WTC11 (cell line): Measurements from ENCODE around the gene DDAH2. TPM values are rescaled to one million over a fixed set of nuclear protein-coding genes. Genes with fewer than 3 reads are reported as not detected.

Source experiments
- ATAC-seq: fragments of 200-7000 bp; cut with Tn5 transposase; 2 replicates; pipeline ENCODE4 v1.10.0; 2021; ENCODE audit warnings: mild to moderate bottlenecking, moderate library complexity
- CTCF ChIA-PET: fragments of 300-600 bp; sonication (Branson Sonifier 250); formaldehyde crosslinking; loops from one replicate; lab custom pipeline; 2021; ENCODE audit warnings: antibody characterized with exemption; lab: Charles Lee
- POLR2A ChIA-PET: fragments of 350-600 bp; sonication (Branson Sonifier 250); formaldehyde crosslinking; loops from one replicate; lab custom pipeline; 2021; ENCODE audit warnings: antibody characterized with exemption; lab: Charles Lee
- DNase-seq: peaks from one replicate; pipeline ENCODE4 v3.0.0; 2021; ENCODE audit warnings: low spot score
- H3K27ac Mint-ChIP-seq: 2 replicates; pipeline ENCODE4 v1.8.0; 2021; ENCODE audit warnings: mixed read lengths
- H3K27me3 Mint-ChIP-seq: 2 replicates; pipeline ENCODE4 v1.8.0; 2021; ENCODE audit warnings: low read depth, mild to moderate bottlenecking, moderate library complexity, mixed read lengths
- H3K36me3 Mint-ChIP-seq: 2 replicates; pipeline ENCODE4 v1.8.0; 2021; ENCODE audit warnings: mixed read lengths
- H3K4me1 Mint-ChIP-seq: 2 replicates; pipeline ENCODE4 v1.8.0; 2022; ENCODE audit warnings: mixed read lengths
- H3K4me3 Mint-ChIP-seq: 2 replicates; pipeline ENCODE4 v1.8.0; 2021; ENCODE audit warnings: mild to moderate bottlenecking, moderate library complexity, mixed read lengths
- H3K9me3 Mint-ChIP-seq: 2 replicates; pipeline ENCODE4 v1.8.0; 2021; ENCODE audit warnings: mixed read lengths
- EMX1 ChIP-seq: fragments of 250-450 bp; sonication (Bioruptor Pico); IDR thresholded peaks from 2 replicates; pipeline ENCODE4 v1.8.0; 2021; ENCODE audit warnings: mild to moderate bottlenecking
- FOXJ3 ChIP-seq: sonication (generic); formaldehyde crosslinking; IDR thresholded peaks from 2 replicates; pipeline ENCODE4 v1.9.0; 2021; ENCODE audit warnings: missing genetic modification reagents, mild to moderate bottlenecking, borderline replicate concordance
- GTF2I ChIP-seq: fragments of 250-450 bp; sonication (Bioruptor Pico); conservative IDR thresholded peaks from 2 replicates; pipeline ENCODE4 v1.4.0; 2021; ENCODE audit warnings: mild to moderate bottlenecking
- HMGA2 ChIP-seq: fragments of 250-450 bp; sonication (Bioruptor Pico); IDR thresholded peaks from 2 replicates; pipeline ENCODE4 v1.4.0; 2021; ENCODE audit warnings: mild to moderate bottlenecking, moderate library complexity
- NFATC4 ChIP-seq: fragments of 250-450 bp; sonication (Bioruptor Pico); IDR thresholded peaks from 2 replicates; pipeline ENCODE4 v1.9.0; 2021; ENCODE audit warnings: mild to moderate bottlenecking
- NFE2L1 ChIP-seq: sonication (generic); formaldehyde crosslinking; IDR thresholded peaks from 2 replicates; pipeline ENCODE4 v1.8.1; 2023; ENCODE audit warnings: missing genetic modification reagents
- NR2C2 ChIP-seq: sonication (generic); formaldehyde crosslinking; IDR thresholded peaks from 2 replicates; pipeline ENCODE4 v1.8.0; 2022; ENCODE audit warnings: mild to moderate bottlenecking, missing genetic modification reagents
- OVOL2 ChIP-seq: fragments of 250-450 bp; sonication (Bioruptor Pico); IDR thresholded peaks from 2 replicates; pipeline ENCODE4 v1.9.0; 2021; ENCODE audit warnings: mild to moderate bottlenecking, borderline replicate concordance
- PRRX2 ChIP-seq: fragments of 250-450 bp; sonication (Bioruptor Pico); IDR thresholded peaks from 2 replicates; pipeline ENCODE4 v1.8.0; 2021; ENCODE audit warnings: mild to moderate bottlenecking
- TCF7 ChIP-seq: sonication (generic); formaldehyde crosslinking; IDR thresholded peaks from 2 replicates; pipeline ENCODE4 v1.8.0; 2022; ENCODE audit warnings: mild to moderate bottlenecking, low read depth, missing genetic modification reagents, moderate library complexity
- TEAD1 ChIP-seq: sonication (generic); formaldehyde crosslinking; IDR thresholded peaks from 2 replicates; pipeline ENCODE4 v1.8.0; 2022; ENCODE audit warnings: mild to moderate bottlenecking, missing genetic modification reagents
- TP53 ChIP-seq: sonication (generic); formaldehyde crosslinking; IDR thresholded peaks from 2 replicates; pipeline ENCODE4 v1.8.1; 2023; ENCODE audit warnings: mild to moderate bottlenecking, missing genetic modification reagents
- ZNF263 ChIP-seq: sonication (generic); formaldehyde crosslinking; IDR thresholded peaks from 2 replicates; pipeline ENCODE4 v1.8.1; 2022; ENCODE audit warnings: low read depth, mild to moderate bottlenecking, moderate library complexity, missing genetic modification reagents
- ZNF425 ChIP-seq: fragments of 250-450 bp; sonication (Bioruptor Pico); conservative IDR thresholded peaks from 2 replicates; pipeline ENCODE4 v1.9.0; 2021; ENCODE audit warnings: mild to moderate bottlenecking
- total RNA-seq: library from RNA; stranded (reverse); gene quantifications from 3 replicates; pipeline ENCODE4 v1.2.3, GENCODE V29; 2021
- TF ChIP-seq, protein P1 (sequence below): fragments of 200-600 bp; IDR thresholded peaks from 2 replicates; pipeline ENCODE4 v1.8.0; 2022; ENCODE audit warnings: antibody characterized with exemption
- TF ChIP-seq, protein P2 (sequence below): sonication (generic); formaldehyde crosslinking; IDR thresholded peaks from 2 replicates; pipeline ENCODE4 v1.8.1; 2023; ENCODE audit warnings: mild to moderate bottlenecking, moderate library complexity, missing genetic modification reagents
- TF ChIP-seq, protein P3 (sequence below): sonication (generic); formaldehyde crosslinking; IDR thresholded peaks from 2 replicates; pipeline ENCODE4 v1.8.1; 2022; ENCODE audit warnings: low read depth, missing genetic modification reagents, borderline replicate concordance
- TF ChIP-seq, protein P4 (sequence below): fragments of 250-450 bp; sonication (Bioruptor Pico); IDR thresholded peaks from 2 replicates; pipeline ENCODE4 v1.9.0; 2021; ENCODE audit warnings: mild to moderate bottlenecking, borderline replicate concordance
- TF ChIP-seq, protein P5 (sequence below): sonication (generic); formaldehyde crosslinking; IDR thresholded peaks from 2 replicates; pipeline ENCODE4 v1.8.0; 2023; ENCODE audit warnings: mild to moderate bottlenecking, missing genetic modification reagents

Gene DDAH2
- total RNA-seq, 1 experiment from 2014 or later, result 67.3 TPM

- Mint-ChIP-seq H3K4me1 (peaks cover 16% of the 10 kb centered on the region), H3K27ac (no peak within 1 kb of the TSS), H3K27me3 (peaks cover 24% of the 10 kb centered on the region), H3K36me3 (no peaks in the 10 kb centered on the region), H3K4me3 (peak within 1 kb of the TSS; percentile 89)
- DNase-seq (peak; percentile 77), ATAC-seq (peak; percentile 39)
- POLR2A ChIA-PET, result interaction anchor here (0.5 to 1.5 kb wide), 6 partner anchors 83 to 193 kb away, joined by 3 to 8 read pairs (median 4); partner anchors contain the start of genes HSPA1B and NEU1
- TF ChIP-seq, protein P1, sequence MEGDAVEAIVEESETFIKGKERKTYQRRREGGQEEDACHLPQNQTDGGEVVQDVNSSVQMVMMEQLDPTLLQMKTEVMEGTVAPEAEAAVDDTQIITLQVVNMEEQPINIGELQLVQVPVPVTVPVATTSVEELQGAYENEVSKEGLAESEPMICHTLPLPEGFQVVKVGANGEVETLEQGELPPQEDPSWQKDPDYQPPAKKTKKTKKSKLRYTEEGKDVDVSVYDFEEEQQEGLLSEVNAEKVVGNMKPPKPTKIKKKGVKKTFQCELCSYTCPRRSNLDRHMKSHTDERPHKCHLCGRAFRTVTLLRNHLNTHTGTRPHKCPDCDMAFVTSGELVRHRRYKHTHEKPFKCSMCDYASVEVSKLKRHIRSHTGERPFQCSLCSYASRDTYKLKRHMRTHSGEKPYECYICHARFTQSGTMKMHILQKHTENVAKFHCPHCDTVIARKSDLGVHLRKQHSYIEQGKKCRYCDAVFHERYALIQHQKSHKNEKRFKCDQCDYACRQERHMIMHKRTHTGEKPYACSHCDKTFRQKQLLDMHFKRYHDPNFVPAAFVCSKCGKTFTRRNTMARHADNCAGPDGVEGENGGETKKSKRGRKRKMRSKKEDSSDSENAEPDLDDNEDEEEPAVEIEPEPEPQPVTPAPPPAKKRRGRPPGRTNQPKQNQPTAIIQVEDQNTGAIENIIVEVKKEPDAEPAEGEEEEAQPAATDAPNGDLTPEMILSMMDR, result peak; percentile 6; the same call in 1 of the 2 replicates
- TF ChIP-seq NFATC4 (CRISPR knock-in tag), result no peak
- TF ChIP-seq TEAD1, result no peak
- no peak for TF ChIP-seq FOXJ3 (CRISPR knock-in tag)
- TF ChIP-seq, protein P2, sequence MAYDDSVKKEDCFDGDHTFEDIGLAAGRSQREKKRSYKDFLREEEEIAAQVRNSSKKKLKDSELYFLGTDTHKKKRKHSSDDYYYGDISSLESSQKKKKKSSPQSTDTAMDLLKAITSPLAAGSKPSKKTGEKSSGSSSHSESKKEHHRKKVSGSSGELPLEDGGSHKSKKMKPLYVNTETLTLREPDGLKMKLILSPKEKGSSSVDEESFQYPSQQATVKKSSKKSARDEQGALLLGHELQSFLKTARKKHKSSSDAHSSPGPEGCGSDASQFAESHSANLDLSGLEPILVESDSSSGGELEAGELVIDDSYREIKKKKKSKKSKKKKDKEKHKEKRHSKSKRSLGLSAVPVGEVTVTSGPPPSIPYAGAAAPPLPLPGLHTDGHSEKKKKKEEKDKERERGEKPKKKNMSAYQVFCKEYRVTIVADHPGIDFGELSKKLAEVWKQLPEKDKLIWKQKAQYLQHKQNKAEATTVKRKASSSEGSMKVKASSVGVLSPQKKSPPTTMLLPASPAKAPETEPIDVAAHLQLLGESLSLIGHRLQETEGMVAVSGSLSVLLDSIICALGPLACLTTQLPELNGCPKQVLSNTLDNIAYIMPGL (CRISPR knock-in tag), result 0 out of 2 replicates have a peak, but pooled peaks have one; percentile 12
- TF ChIP-seq GTF2I (CRISPR knock-in tag), result no peak
- TF ChIP-seq, all 79 proteins: peak for 2
- H3K9me3 Mint-ChIP-seq, result no peaks in the 10 kb centered on the region
- CTCF ChIA-PET, result interaction anchor here (0.5 to 2.9 kb wide), 26 partner anchors 9 to 1158 kb away, joined by 3 to 26 read pairs (median 6); partner anchors contain the start of genes ABHD16A, ATP6V1G2, CLIC1 and DDAH2
Measured at GRCh38 chr6:31680226-31681134, 48.6 kb downstream of the DDAH2 start, which contains the start of gene LY6G5C. Gene LY6G5C (minus strand): TSS chr6:31681067. CDS start chr6:31680373, 694 bp downstream.

DNA sequence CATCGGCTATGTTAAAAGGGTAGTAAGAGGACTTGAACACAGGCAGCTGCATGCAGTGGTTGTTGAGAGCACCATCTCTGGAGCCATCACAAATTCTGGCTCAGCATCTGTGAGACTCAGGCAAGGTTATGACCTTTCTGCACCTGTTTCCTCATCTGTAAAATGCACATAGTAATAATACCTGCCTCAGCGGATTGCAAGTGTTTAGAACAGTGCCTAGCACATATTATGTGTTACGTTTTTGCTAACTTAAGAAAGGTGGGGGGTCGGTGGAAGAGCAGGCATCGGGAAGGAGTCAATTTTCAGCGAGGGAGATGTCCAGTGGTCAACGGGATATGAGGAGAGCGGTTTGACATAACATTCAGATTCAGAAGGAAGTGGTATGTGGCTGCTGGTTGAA lies 51.1 kb downstream of the DDAH2 start:
- Mint-ChIP-seq H3K4me3 (no peak overlapping the region), H3K9me3 (no peaks in the 10 kb centered on the region), H3K36me3 (peaks cover 4% of the 10 kb centered on the region; the same call in 1 of the 2 replicates), H3K27me3 (peaks cover 24% of the 10 kb centered on the region), H3K27ac (no peak overlapping the region), H3K4me1 (peaks cover 10% of the 10 kb centered on the region)
- CTCF ChIA-PET, result no interaction called here
- no peak for DNase-seq
- POLR2A ChIA-PET, result no interaction called here
- ATAC-seq, result no peak
- TF ChIP-seq, protein P3, sequence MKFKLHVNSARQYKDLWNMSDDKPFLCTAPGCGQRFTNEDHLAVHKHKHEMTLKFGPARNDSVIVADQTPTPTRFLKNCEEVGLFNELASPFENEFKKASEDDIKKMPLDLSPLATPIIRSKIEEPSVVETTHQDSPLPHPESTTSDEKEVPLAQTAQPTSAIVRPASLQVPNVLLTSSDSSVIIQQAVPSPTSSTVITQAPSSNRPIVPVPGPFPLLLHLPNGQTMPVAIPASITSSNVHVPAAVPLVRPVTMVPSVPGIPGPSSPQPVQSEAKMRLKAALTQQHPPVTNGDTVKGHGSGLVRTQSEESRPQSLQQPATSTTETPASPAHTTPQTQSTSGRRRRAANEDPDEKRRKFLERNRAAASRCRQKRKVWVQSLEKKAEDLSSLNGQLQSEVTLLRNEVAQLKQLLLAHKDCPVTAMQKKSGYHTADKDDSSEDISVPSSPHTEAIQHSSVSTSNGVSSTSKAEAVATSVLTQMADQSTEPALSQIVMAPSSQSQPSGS (CRISPR knock-in tag), result no peak
- TF ChIP-seq PRRX2 (no peak), NFE2L1 (CRISPR knock-in tag) (no peak), ZNF425 (CRISPR knock-in tag) (no peak), NR2C2 (CRISPR knock-in tag) (no peak), ZNF263 (no peak), TP53 (CRISPR knock-in tag) (no peak), HMGA2 (CRISPR knock-in tag) (no peak), TCF7 (CRISPR knock-in tag) (no peak), OVOL2 (no peak), EMX1 (CRISPR knock-in tag) (no peak)
- TF ChIP-seq, protein P4, sequence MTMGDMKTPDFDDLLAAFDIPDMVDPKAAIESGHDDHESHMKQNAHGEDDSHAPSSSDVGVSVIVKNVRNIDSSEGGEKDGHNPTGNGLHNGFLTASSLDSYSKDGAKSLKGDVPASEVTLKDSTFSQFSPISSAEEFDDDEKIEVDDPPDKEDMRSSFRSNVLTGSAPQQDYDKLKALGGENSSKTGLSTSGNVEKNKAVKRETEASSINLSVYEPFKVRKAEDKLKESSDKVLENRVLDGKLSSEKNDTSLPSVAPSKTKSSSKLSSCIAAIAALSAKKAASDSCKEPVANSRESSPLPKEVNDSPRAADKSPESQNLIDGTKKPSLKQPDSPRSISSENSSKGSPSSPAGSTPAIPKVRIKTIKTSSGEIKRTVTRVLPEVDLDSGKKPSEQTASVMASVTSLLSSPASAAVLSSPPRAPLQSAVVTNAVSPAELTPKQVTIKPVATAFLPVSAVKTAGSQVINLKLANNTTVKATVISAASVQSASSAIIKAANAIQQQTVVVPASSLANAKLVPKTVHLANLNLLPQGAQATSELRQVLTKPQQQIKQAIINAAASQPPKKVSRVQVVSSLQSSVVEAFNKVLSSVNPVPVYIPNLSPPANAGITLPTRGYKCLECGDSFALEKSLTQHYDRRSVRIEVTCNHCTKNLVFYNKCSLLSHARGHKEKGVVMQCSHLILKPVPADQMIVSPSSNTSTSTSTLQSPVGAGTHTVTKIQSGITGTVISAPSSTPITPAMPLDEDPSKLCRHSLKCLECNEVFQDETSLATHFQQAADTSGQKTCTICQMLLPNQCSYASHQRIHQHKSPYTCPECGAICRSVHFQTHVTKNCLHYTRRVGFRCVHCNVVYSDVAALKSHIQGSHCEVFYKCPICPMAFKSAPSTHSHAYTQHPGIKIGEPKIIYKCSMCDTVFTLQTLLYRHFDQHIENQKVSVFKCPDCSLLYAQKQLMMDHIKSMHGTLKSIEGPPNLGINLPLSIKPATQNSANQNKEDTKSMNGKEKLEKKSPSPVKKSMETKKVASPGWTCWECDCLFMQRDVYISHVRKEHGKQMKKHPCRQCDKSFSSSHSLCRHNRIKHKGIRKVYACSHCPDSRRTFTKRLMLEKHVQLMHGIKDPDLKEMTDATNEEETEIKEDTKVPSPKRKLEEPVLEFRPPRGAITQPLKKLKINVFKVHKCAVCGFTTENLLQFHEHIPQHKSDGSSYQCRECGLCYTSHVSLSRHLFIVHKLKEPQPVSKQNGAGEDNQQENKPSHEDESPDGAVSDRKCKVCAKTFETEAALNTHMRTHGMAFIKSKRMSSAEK (CRISPR knock-in tag), result no peak
- TF ChIP-seq, protein P5, sequence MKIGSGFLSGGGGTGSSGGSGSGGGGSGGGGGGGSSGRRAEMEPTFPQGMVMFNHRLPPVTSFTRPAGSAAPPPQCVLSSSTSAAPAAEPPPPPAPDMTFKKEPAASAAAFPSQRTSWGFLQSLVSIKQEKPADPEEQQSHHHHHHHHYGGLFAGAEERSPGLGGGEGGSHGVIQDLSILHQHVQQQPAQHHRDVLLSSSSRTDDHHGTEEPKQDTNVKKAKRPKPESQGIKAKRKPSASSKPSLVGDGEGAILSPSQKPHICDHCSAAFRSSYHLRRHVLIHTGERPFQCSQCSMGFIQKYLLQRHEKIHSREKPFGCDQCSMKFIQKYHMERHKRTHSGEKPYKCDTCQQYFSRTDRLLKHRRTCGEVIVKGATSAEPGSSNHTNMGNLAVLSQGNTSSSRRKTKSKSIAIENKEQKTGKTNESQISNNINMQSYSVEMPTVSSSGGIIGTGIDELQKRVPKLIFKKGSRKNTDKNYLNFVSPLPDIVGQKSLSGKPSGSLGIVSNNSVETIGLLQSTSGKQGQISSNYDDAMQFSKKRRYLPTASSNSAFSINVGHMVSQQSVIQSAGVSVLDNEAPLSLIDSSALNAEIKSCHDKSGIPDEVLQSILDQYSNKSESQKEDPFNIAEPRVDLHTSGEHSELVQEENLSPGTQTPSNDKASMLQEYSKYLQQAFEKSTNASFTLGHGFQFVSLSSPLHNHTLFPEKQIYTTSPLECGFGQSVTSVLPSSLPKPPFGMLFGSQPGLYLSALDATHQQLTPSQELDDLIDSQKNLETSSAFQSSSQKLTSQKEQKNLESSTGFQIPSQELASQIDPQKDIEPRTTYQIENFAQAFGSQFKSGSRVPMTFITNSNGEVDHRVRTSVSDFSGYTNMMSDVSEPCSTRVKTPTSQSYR, result no peak
